HG03575 (cell line): ENCODE measurements around the gene FRMD1.

Experiments
- ATAC-seq: cut with Tn5 transposase; IDR thresholded peaks from one replicate; pipeline ENCODE4 v1.9.1; 2021; ENCODE audit not compliant: unreplicated experiment, insufficient number of reproducible peaks, low FRiP score; ENCODE audit errors: extremely low read depth

Gene FRMD1

GRCh38 chr6:168037242-168037641 is 41.8 kb downstream of the FRMD1 start:
- ATAC-seq: no peak

GRCh38 chr6:168035661-168036545 is 43.1 kb downstream of the FRMD1 start:
- ATAC-seq: no peak

- no peak for ATAC-seq
These were observed 43.8 kb downstream of the FRMD1 start for GRCh38 chr6:168035098-168035660.

GRCh38 chr6:168034537-168034936 is 44.5 kb downstream of the FRMD1 start:
- ATAC-seq: no peak

- no peak for ATAC-seq
These were observed 45.2 kb downstream of the FRMD1 start for GRCh38 chr6:168033791-168034190.

- ATAC-seq: no peak
These were observed 46.8 kb downstream of the FRMD1 start for GRCh38 chr6:168032005-168032760.

GRCh38 chr6:168031411-168031971 is 47.5 kb downstream of the FRMD1 start:
- no peak for ATAC-seq

GRCh38 chr6:168030908-168031307 is 48.1 kb downstream of the FRMD1 start:
- no peak for ATAC-seq

- no peak for ATAC-seq
These were observed 48.7 kb downstream of the FRMD1 start for GRCh38 chr6:168030218-168030746.

- no peak for ATAC-seq
These were observed 49.4 kb downstream of the FRMD1 start for GRCh38 chr6:168029459-168030217.

- ATAC-seq: no peak
These were observed 50.8 kb downstream of the FRMD1 start for GRCh38 chr6:168028181-168028580.

GRCh38 chr6:168027521-168027920 is 51.5 kb downstream of the FRMD1 start:
- ATAC-seq: no peak

- no peak for ATAC-seq
These were observed 52.1 kb downstream of the FRMD1 start for GRCh38 chr6:168026925-168027324.

- ATAC-seq: no peak
These were observed 52.9 kb downstream of the FRMD1 start for GRCh38 chr6:168025831-168026710.

- ATAC-seq: no peak
These were observed 54.0 kb downstream of the FRMD1 start for GRCh38 chr6:168024951-168025510.

GRCh38 chr6:168022488-168023321 is 56.3 kb downstream of the FRMD1 start:
- no peak for ATAC-seq

GRCh38 chr6:168021581-168021980 is 57.4 kb downstream of the FRMD1 start:
- no peak for ATAC-seq
